Endothelial cell of umbilical vein (primary cell): ENCODE measurements around the gene ZNF729.

Experiments used
- CTCF ChIP-seq, 2 donors: IDR thresholded peaks; 1 replicate in 1 of 2; 2 replicates in 1 of 2; pipeline ENCODE4 v1.5.1; 2011; ENCODE audit warnings: low read length in 2 of 2, mild to moderate bottlenecking in 2 of 2, moderate library complexity in 2 of 2, control low read depth in 1 of 2, inconsistent platforms in 1 of 2, low read depth in 1 of 2; ENCODE audit not compliant: insufficient read depth in 1 of 2; ENCODE audit errors: extremely low read depth in 1 of 2
- EZH2 ChIP-seq: IDR thresholded peaks from 2 replicates; pipeline ENCODE4 v1.6.1; 2012; ENCODE audit warnings: borderline replicate concordance, low read depth, mild to moderate bottlenecking, moderate library complexity, low read length, inconsistent platforms; ENCODE audit not compliant: severe bottlenecking
- POLR2A ChIP-seq: IDR thresholded peaks from 2 replicates; pipeline ENCODE4 v1.6.1; 2012; ENCODE audit warnings: low read depth, mild to moderate bottlenecking, control low read depth, low read length

DNA sequence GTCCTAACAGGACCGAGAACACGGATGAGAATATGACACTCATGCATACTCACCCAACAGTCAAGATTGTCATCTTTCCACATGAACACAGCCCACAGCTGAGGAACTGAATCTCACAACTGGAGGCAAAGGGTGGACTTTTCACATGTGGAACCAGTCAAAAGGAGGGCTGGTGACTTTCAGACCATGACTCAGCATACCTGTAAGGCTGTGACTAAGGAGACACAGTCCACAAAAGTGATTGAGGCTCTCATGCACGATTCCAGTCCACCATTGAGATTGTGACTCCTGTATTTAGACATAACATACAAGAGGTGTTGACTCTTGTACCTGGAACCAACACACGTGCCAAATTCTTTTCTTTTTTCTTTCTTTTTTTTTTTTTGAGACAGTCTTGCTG, 40.0 kb downstream of the ZNF729 start:
- TF ChIP-seq CTCF (IDR thresholded peaks at IDR 0.05; ENCODE audit: extremely low read depth in 1 of 2, insufficient read depth in 1 of 2, low read depth in 1 of 2, low read length in 2 of 2) (no peak), POLR2A (no peak), EZH2 (no peak)
